AG09319 (cell line): ENCODE results near the gene PDZD2.

Source experiments
- DNase-seq: peaks from one replicate; pipeline ENCODE4 v3.0.0-alpha.2; 2010; ENCODE audit warnings: low read depth; ENCODE audit errors: extremely low read depth
- TF ChIP-seq, protein P1 (sequence below): IDR thresholded peaks from 2 replicates; pipeline ENCODE4 v1.5.1; 2011; ENCODE audit warnings: low read depth, mild to moderate bottlenecking, inconsistent platforms, low read length, moderate library complexity

Gene PDZD2

DNA sequence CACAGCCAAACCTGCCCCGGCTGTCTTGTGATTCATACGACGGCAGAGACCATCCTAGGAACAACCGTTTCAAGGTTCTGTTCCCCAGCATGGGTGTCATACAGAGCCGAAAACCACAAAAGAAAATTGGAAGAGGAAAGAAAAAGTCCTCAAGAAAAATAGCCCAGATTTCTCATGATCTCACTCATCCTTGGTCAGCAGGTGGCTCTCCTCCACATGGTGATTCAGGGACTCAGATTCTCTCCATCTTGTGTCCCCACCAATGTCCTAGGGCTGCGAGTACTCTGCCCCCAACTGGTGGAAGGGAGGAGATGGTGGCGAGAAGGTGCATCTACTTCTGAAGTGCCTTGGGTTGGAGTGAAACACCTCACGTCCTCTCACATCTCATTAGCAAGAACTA lies 25.6 kb downstream of the PDZD2 start:
- TF ChIP-seq, protein P1, sequence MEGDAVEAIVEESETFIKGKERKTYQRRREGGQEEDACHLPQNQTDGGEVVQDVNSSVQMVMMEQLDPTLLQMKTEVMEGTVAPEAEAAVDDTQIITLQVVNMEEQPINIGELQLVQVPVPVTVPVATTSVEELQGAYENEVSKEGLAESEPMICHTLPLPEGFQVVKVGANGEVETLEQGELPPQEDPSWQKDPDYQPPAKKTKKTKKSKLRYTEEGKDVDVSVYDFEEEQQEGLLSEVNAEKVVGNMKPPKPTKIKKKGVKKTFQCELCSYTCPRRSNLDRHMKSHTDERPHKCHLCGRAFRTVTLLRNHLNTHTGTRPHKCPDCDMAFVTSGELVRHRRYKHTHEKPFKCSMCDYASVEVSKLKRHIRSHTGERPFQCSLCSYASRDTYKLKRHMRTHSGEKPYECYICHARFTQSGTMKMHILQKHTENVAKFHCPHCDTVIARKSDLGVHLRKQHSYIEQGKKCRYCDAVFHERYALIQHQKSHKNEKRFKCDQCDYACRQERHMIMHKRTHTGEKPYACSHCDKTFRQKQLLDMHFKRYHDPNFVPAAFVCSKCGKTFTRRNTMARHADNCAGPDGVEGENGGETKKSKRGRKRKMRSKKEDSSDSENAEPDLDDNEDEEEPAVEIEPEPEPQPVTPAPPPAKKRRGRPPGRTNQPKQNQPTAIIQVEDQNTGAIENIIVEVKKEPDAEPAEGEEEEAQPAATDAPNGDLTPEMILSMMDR = no peak
- no peak for DNase-seq

DNA sequence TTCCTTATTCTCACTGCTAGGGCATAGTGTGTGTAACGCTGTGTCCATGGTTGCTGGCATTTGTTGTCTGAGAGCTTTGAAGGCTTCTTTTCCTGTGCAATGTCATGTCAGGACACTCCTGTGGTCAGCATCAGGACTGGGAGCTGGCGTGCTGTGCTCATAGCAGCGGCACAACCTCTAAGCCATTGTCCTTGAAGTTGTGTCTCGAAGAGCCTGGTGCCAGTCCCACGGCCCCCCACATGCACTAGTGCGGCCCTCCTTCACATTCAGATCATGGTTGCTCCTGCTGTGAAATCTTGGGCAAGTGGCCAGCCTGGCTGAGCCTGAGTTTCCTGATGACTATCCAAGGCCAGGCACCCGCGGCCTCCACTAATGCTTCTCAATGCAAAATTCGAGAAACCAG lies 32.4 kb downstream of the PDZD2 start:
- TF ChIP-seq, protein P1 = no peak

DNA sequence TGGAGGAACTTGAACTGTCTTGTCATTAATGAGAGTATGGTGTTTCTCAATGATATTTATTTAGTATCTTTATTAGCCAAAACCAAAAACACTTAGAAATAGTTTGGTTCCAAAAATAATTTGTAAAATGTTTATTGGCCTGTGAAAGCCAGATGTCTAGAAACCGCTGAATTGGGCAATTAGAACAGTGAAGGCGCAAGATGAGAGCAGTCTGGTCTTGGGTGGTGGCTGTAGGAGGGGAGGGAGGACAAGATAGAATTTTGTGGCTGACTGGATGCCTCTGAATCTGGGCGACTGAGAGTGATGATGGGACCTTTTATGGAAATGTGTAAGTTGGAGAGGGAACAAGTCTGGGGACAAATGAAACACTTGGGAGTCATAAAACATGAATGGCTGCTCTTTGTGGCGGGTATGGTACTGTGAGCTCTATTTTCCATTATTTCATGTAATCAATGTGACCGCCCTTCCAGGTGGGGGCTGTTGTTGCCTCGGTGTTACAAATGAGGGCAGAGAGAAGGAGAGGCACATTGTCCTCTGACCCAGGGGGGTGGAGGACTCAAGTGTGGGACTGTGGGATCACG lies 35.5 kb downstream of the PDZD2 start:
- no peak for DNase-seq
- TF ChIP-seq, protein P1 = no peak

More for the DNA sequence above, 32.4 kb downstream of the PDZD2 start:
- no peak for DNase-seq

DNA sequence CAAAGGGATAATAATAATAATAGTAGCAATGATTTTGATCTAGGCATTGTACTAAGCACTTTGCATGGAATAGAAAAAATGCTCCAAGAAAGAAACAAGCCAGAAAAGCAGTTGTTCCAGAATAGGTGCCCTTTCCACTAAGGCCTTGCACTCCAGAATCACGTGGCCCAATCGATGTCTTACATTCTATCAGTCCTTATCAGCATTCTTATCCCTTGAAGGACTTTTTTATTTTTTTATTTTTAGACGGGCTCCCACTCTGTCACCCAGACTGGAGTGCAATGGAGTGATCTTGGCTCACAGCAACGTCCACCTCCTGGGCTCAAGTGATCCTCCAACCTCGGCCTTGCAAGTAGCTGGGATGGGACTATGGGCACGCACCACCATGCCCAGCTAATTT lies 36.5 kb downstream of the PDZD2 start:
- no peak for DNase-seq
- TF ChIP-seq, protein P1 = no peak

DNA sequence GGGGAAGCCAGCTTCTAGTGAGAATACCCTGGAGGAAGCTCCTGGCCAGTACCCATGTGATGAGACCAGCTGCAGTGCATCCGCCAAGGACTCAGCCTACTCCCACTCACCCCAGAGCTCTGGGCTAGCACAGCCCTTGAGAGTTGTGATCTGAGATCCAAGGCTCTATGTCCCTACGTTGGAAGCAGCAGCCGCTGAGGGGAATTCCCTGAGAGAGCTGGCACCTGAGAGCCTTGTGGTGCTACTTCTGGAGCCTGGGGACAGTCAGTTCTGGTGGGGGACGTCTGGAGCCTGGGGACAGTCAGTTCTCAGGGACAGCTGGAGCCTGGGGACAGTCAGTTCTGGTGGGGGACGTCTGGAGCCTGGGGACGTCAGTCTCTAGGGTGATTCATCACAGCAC lies 39.2 kb downstream of the PDZD2 start:
- DNase-seq = no peak
- TF ChIP-seq, protein P1 = no peak

DNA sequence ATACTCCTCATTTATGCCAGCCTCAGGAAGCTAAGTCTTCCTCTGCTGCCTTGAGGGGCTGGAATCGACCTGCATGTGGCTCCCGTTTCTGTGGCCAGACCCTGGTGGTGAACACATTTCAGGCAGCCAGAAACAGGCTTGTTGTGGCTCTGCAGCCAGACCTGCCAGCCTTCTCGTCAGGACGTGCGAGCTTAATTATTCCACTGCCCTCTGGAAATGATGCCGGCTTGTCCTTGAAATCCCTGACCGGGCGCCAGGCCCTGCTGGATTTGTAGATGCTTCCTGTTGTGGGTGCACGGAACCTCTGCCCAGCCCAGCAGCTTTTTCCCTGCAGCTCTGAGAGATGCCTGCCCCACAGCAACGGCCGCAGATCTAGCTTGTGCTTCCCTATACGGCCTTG lies 41.6 kb downstream of the PDZD2 start:
- no peak for DNase-seq

DNA sequence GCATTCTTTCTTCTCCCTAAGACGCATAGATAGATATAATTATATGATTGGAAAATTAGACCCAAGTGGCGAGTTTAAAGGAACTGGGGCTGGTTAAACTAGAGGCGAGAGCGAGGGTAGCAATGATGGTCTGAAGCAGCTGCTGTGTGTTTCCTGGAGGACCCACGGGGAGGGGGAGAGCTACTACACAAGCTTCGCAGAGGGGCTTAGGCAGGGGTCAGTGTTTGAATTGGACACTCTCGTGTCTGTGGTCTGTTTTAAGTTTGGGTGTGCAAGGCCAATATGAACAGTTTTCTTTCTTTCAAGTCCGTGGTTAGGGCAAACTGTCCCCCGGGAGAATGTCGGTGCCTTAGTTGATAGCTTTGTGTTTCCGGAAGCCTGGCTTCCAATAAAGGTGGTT lies 43.1 kb downstream of the PDZD2 start:
- TF ChIP-seq, protein P1 = no peak
- no peak for DNase-seq

More for the DNA sequence above, 41.6 kb downstream of the PDZD2 start:
- TF ChIP-seq, protein P1 = no peak
